Neuron (in vitro differentiated cells): Measurements from ENCODE around the gene LACTB.

Experiments used
- H2AFZ ChIP-seq: one replicate; pipeline ENCODE4 v1.6.1; 2013; ENCODE audit warnings: low read depth, mild to moderate bottlenecking, inconsistent platforms, low read length, moderate library complexity
- H3K27me3 ChIP-seq: one replicate; pipeline ENCODE4 v1.6.1; 2013; ENCODE audit warnings: low read length; ENCODE audit not compliant: insufficient read depth
- H3K36me3 ChIP-seq: one replicate; pipeline ENCODE4 v1.6.1; 2013; ENCODE audit warnings: low read length; ENCODE audit not compliant: insufficient read depth
- H3K4me1 ChIP-seq: one replicate; pipeline ENCODE4 v1.6.1; 2013; ENCODE audit warnings: low read length; ENCODE audit not compliant: insufficient read depth
- H3K4me3 ChIP-seq: 2 replicates; pipeline ENCODE4 v1.5.1; 2013; ENCODE audit warnings: mild to moderate bottlenecking, low read length, moderate library complexity
- H3K9me3 ChIP-seq: one replicate; pipeline ENCODE4 v1.6.1; 2013; ENCODE audit warnings: low read length

LACTB gene

DNA sequence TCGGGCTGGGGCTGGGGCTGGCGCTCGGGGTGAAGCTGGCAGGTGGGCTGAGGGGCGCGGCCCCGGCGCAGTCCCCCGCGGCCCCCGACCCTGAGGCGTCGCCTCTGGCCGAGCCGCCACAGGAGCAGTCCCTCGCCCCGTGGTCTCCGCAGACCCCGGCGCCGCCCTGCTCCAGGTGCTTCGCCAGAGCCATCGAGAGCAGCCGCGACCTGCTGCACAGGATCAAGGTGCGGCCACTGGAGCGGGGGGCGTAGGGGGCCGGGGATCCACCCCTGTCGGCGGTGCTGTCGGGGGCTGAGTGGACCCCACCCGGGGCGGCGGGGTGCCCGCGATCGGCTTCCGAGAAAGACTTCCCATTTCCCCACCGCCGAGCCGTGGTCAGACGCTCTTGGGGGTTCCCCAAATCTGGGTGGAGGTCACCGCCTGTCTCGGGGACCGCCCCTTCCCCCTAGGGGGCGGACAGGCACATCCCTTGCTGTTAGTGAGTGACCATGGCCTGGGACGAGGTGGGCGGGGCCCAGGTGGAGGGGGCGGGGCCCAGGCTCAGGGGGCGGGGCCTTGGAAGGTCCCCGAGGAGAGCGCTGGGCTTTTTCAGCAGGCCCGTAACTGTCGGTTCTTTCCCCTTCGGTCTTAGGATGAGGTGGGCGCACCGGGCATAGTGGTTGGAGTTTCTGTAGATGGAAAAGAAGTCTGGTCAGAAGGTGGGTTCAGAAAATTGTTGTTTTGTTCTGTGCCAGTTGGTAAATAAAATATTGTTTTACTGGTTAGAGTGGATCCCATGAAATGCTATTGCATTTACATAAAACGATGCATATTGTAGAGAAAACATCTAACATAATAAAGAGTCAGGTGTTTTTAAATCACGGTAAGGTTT lies 578 bp downstream of the LACTB start:
- Histone ChIP-seq H2AFZ (peak overlapping the region; percentile 56), H3K27me3 (no peaks in the 10 kb centered on the region), H3K4me3 (peak overlapping the region; percentile 58), H3K36me3 (no peaks in the 10 kb centered on the region), H3K9me3 (no peaks in the 10 kb centered on the region), H3K4me1 (peaks cover 13% of the 10 kb centered on the region)

DNA sequence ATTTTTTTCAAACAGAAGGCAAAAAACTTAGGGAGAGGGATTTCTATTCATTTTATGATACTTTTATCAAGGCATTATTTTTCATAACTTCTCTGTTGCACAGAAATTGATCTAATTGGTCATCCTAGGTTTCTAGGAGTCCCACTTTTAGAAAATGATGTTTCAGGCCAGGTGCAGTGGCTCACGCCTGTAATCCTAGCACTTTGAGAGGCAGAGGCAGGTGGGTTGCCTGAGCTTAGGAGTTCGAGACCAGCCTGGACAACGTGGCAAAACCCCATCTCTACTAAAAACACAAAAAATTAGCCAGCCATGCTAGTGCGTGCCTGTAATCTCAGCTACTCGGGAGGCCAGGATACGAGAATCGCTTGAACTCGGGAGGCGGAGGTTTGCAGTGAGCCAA lies 2.8 kb downstream of the LACTB start:
- H3K9me3 ChIP-seq: no peaks in the 10 kb centered on the region

DNA sequence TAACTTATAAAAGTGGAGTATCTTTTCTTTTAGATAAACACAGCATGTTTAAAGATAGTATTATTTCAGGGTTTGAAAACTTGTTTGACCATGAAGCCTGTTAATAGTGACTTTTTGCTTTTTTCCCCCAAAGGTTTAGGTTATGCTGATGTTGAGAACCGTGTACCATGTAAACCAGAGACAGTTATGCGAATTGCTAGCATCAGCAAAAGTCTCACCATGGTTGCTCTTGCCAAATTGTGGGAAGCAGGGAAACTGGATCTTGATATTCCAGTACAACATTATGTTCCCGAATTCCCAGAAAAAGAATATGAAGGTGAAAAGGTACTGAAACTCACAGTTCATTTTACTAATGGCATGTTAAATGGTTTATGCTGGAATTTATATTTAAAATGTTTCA lies 5.1 kb downstream of the LACTB start:
- no peaks in the 10 kb centered on the region for H3K27me3 ChIP-seq
- no peaks in the 10 kb centered on the region for H3K9me3 ChIP-seq
- peaks cover 8% of the 10 kb centered on the region for H3K4me1 ChIP-seq
- peaks cover 4% of the 10 kb centered on the region for H3K36me3 ChIP-seq
- H3K4me3 ChIP-seq: no peak overlapping the region
- no peak overlapping the region for H2AFZ ChIP-seq

More for the DNA sequence above, 2.8 kb downstream of the LACTB start:
- H3K4me3 ChIP-seq: no peak overlapping the region
- no peaks in the 10 kb centered on the region for H3K27me3 ChIP-seq
- H3K4me1 ChIP-seq: peaks cover 13% of the 10 kb centered on the region
- no peak overlapping the region for H2AFZ ChIP-seq
- peaks cover 2% of the 10 kb centered on the region for H3K36me3 ChIP-seq

DNA sequence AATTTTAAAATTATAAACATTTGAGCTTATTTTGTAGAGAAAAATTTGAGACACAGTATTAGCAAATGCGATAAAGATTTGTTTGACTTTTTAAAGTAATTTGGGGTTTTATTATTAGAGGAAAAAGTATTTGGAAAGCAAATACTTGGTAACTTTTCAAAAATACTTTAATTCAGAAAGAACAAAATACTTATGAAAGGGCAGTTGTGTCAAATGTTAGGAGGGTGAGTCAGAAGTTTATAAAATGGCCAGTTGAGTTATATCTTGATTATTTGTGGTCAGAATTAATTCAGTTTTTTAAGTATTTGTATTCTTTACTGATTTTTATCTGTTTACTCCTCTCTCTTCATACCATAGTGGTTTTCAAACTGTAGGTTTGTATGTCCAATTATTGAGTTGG lies 12.1 kb downstream of the LACTB start:
- Histone ChIP-seq H3K27me3 (no peaks in the 10 kb centered on the region), H2AFZ (no peak overlapping the region), H3K4me3 (no peak overlapping the region), H3K36me3 (peaks cover 2% of the 10 kb centered on the region), H3K9me3 (no peaks in the 10 kb centered on the region), H3K4me1 (no peaks in the 10 kb centered on the region)

DNA sequence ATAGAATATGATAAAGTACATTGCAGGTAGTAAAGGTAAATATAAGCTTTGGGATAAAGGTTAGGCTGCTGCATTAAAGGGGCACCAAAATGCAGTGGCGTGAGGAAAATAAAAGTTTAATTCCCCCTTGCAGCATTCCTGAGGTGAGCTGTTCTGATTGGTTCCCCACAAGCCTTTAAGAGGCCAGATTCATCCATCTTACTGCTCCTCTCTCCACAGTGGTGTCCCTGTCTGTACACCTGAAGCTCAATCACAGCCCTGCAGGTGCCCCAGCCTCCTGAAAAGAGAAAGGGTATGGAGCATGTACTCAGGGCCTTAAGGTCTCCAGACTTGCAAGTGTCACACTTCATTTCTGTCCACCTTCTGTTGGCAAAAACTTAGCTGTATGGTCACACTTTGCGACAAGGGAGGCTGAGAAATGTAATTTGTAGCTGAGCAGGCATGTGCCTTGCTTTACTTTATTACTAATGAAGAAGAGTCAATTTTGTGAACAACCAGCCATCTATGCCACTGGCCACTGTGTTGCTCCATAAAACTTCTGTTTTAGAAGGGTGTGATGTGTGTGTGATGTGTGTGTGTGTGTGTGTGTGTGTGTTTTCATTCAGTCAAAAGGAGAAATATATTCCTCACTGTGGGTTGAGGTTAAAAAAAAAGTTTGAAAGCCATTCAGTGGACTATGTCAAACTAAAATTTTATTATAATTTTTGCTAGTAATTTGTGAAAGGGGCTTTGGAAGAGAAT lies 12.8 kb downstream of the LACTB start:
- Histone ChIP-seq H3K27me3 (no peaks in the 10 kb centered on the region), H3K4me1 (no peaks in the 10 kb centered on the region), H2AFZ (no peak overlapping the region), H3K36me3 (peaks cover 2% of the 10 kb centered on the region), H3K4me3 (no peak overlapping the region), H3K9me3 (no peaks in the 10 kb centered on the region)

DNA sequence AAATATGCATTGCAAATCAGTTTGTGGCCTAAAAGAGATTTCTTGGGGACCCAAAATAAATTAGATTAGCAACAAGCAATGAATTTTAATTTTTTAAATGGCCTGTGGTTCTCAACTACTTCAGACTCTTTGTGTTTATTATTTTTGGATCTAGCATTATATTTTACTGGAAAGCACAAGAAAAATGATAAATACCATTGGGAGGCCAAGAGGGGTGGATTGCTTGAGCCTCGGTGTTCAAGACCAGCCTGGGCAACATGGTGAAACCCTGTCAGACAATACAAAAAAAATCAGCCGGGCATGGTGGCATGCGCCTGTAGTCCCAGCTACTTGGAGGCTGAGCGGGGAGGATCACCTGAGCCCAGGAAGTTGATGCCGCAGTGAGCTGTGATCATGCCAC lies 13.6 kb downstream of the LACTB start:
- H3K9me3 ChIP-seq: no peaks in the 10 kb centered on the region
- peaks cover 2% of the 10 kb centered on the region for H3K36me3 ChIP-seq
- H3K27me3 ChIP-seq: no peaks in the 10 kb centered on the region
- no peaks in the 10 kb centered on the region for H3K4me1 ChIP-seq
- no peak overlapping the region for H3K4me3 ChIP-seq
- no peak overlapping the region for H2AFZ ChIP-seq

DNA sequence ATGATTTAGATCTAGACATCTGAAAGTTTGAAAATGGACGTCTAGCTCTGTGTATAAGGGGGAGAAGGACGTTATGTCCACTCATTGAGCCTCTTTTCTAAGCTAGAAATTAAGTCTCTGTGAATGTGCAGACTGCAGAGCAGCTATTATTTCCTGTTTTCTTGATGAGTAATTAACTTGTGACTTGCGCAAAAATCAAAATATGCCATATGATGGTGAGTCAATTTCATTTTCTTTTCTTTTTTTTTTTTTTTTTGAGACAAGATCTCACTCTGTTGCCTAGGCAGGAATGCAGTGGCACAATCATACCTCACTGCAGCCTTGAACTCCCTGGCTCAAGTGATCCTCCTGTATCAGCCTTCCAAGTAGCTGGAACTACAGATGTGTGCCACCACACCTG lies 14.1 kb downstream of the LACTB start:
- Histone ChIP-seq H3K36me3 (peaks cover 2% of the 10 kb centered on the region), H3K9me3 (no peaks in the 10 kb centered on the region), H3K4me1 (no peaks in the 10 kb centered on the region), H2AFZ (no peak overlapping the region), H3K4me3 (no peak overlapping the region), H3K27me3 (no peaks in the 10 kb centered on the region)

DNA sequence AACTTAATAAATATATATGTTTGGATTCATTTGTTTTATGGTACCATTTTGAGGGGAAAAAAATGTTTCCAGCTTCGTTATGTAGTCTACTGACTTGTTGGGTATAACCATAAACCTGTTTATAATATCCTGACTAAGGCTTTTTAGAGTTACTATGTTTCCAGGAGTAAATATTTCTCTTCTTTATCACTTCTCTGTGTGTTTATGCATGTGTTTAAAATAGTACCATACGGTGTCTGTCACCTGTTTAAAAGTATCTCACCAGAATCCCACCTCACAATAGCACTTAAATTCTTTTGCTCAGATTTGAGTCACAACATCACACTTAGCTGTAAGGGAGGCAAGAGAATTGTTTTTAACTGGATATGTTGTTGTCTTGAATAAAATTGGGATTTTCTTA lies 15.1 kb downstream of the LACTB start:
- Histone ChIP-seq H3K27me3 (no peaks in the 10 kb centered on the region), H3K36me3 (peaks cover 3% of the 10 kb centered on the region), H3K4me3 (no peak overlapping the region), H3K4me1 (no peaks in the 10 kb centered on the region), H2AFZ (no peak overlapping the region), H3K9me3 (no peaks in the 10 kb centered on the region)

DNA sequence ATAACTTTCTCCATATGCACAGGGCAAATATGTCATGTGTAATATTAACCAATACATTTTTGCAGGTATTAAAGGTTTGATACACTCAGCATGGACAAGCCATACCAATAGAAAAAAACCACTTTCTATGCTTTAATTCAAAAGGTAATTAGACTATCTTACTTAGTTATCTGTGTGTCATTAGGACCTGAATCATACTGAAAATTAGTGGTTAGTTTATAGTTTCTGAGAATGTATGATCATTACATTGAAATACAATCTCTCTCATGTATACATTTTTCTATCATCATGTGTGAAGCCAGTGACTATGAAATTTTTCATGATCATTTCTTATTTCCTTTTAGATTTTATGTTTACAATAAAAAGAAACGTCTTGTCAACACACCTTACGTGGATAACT lies 19.3 kb downstream of the LACTB start:
- no peaks in the 10 kb centered on the region for H3K27me3 ChIP-seq
- H3K36me3 ChIP-seq: peaks cover 12% of the 10 kb centered on the region
- H3K4me3 ChIP-seq: no peak overlapping the region
- no peaks in the 10 kb centered on the region for H3K9me3 ChIP-seq
- no peak overlapping the region for H2AFZ ChIP-seq
- no peaks in the 10 kb centered on the region for H3K4me1 ChIP-seq

DNA sequence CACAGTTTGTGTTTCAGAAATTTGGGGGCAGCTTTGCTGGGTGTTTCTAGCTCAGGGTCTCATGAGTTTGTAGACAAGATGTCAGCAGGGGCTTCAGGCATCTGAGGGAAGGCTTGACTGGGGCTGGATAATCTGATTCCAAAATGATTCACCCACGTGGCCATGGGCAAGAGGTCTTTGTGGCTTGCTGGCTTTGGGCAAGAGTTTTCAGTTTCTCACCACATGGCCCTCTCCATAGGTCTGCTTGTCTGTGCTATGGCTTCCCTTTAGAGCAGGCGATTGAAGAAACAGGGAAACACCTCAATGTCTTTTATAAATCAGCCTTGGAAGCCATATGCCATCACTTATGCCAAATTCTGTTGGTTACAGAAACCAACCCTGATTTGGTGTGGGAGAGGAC lies 23.8 kb downstream of the LACTB start:
- H2AFZ ChIP-seq: no peak overlapping the region
- H3K36me3 ChIP-seq: peaks cover 43% of the 10 kb centered on the region
- no peaks in the 10 kb centered on the region for H3K27me3 ChIP-seq
- H3K4me3 ChIP-seq: no peak overlapping the region
- H3K4me1 ChIP-seq: no peaks in the 10 kb centered on the region
- H3K9me3 ChIP-seq: peaks cover 2% of the 10 kb centered on the region

DNA sequence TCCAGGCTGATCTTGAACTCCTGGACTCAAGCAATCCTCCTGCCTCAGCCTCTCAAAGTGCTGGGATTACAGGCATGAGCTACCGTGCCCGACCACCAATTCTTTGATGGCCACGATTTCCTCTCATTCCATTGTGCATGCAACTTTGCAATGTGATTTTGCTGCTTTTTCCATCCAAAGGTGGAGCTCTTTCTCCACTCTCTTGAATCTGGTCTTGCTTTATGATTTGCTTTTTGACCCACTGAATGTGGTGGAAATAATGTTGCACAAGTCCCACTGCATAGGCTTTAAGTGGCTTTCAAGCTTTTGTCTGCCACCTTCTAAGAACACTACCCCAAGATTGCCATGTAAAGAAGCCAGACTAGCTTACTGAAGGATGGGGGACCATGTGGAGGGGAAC lies 25.0 kb downstream of the LACTB start:
- peaks cover 48% of the 10 kb centered on the region for H3K36me3 ChIP-seq
- H3K9me3 ChIP-seq: peaks cover 4% of the 10 kb centered on the region
- H3K27me3 ChIP-seq: no peaks in the 10 kb centered on the region
- no peak overlapping the region for H2AFZ ChIP-seq
- H3K4me1 ChIP-seq: no peaks in the 10 kb centered on the region
- no peak overlapping the region for H3K4me3 ChIP-seq

DNA sequence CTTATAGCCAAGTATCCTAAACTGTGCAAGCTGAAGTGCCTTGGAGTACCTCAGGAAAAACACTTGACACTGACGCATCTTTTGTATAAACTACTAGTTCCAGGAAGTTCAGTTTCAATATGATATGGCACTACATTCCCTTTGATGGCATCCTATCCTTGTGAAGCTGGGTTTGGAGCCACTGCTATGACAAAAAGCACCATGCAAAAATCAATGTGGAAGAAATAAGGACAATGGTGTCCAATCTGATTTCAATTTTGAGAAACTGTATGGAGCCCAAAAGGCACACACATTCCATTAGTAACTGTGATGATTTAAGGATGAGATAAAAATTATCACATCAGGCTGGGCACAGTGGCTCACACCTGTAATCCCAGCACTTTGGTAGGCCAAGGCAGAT lies 30.0 kb downstream of the LACTB start:
- H3K36me3 ChIP-seq: peaks cover 71% of the 10 kb centered on the region
- H3K9me3 ChIP-seq: peaks cover 8% of the 10 kb centered on the region
- no peaks in the 10 kb centered on the region for H3K27me3 ChIP-seq
- no peak overlapping the region for H2AFZ ChIP-seq
- H3K4me1 ChIP-seq: peaks cover 9% of the 10 kb centered on the region
- no peak overlapping the region for H3K4me3 ChIP-seq

DNA sequence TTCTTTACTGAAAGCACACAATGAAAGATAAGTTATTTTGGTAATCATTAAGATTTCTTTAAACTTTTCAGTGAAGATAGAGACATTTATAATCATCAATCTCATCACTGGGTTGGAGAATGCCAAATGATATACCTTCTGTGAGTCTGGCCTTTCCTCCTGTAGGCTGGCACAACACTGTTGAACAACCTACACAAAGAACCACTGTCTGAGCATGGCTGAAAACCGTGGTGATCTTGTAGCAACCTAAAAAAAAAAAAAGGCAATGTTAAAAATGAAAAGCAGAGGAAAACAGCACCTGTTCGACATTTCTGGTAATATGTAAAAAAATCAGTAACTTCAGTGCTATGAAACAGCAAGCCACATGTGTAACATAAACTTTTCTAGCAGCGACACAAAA lies 33.8 kb downstream of the LACTB start:
- Histone ChIP-seq H3K9me3 (peaks cover 5% of the 10 kb centered on the region), H3K4me1 (peaks cover 9% of the 10 kb centered on the region), H2AFZ (no peak overlapping the region), H3K4me3 (peak overlapping the region; percentile 61), H3K36me3 (peaks cover 41% of the 10 kb centered on the region), H3K27me3 (no peaks in the 10 kb centered on the region)
